CD4-positive, alpha-beta T cell (primary cell): Measurements from ENCODE around the gene LHX8. TPM values are rescaled to one million over a fixed set of nuclear protein-coding genes. Genes with fewer than 3 reads are reported as not detected.

Source experiments
- ATAC-seq: fragments of 200-7000 bp; cut with Tn5 transposase; one replicate; pipeline ENCODE4 v1.10.0; 2022; ENCODE audit warnings: mild to moderate bottlenecking; ENCODE audit not compliant: poor library complexity
- CTCF ChIA-PET: fragments of 350-600 bp; sonication (Branson Sonifier 250); formaldehyde crosslinking; loops from one replicate; lab custom pipeline; 2021; ENCODE audit warnings: antibody characterized with exemption, inconsistent platforms; lab: Charles Lee
- POLR2A ChIA-PET: fragments of 350-600 bp; sonication (Branson Sonifier 250); formaldehyde crosslinking; loops from one replicate; lab custom pipeline; 2021; ENCODE audit warnings: antibody characterized with exemption, inconsistent platforms; lab: Charles Lee
- DNase-seq, 14 experiments: peaks; one replicate each; pipeline ENCODE4 v3.0.0-alpha.2; 2013 to 2020; ENCODE audit warnings: mixed read lengths in 2 of 14
- H3K27ac ChIP-seq, 2 donors: one replicate each; pipeline versions ENCODE4 v1.5.1 to v1.7.0; 2013; ENCODE audit warnings: low read length in 2 of 2, low read depth in 1 of 2, mild to moderate bottlenecking in 1 of 2
- H3K27me3 ChIP-seq, 2 experiments: 1 replicate in 1 of 2; 2 replicates in 1 of 2; pipeline versions ENCODE4 v1.6.1 to v1.7.0; 2013; ENCODE audit warnings: low read length in 2 of 2, control low read depth in 1 of 2, mild to moderate bottlenecking in 1 of 2, moderate library complexity in 1 of 2; ENCODE audit not compliant: insufficient read depth in 2 of 2, control insufficient read depth in 1 of 2
- H3K36me3 ChIP-seq: one replicate; pipeline ENCODE4 v1.6.1; 2013; ENCODE audit warnings: low read length, control low read depth; ENCODE audit not compliant: insufficient read depth
- H3K4me1 ChIP-seq: one replicate; pipeline ENCODE4 v1.6.1; 2013; ENCODE audit warnings: low read length, control low read depth; ENCODE audit not compliant: insufficient read depth
- H3K4me3 ChIP-seq: one replicate; pipeline ENCODE4 v1.5.1; 2013; ENCODE audit warnings: mild to moderate bottlenecking, low read length, moderate library complexity
- H3K9me3 ChIP-seq, 2 experiments: 1 replicate in 1 of 2; 2 replicates in 1 of 2; pipeline versions ENCODE4 v1.6.1 to v1.7.0; 2013; ENCODE audit warnings: low read length in 2 of 2, mild to moderate bottlenecking in 2 of 2, control low read depth in 1 of 2, moderate library complexity in 1 of 2; ENCODE audit not compliant: control insufficient read depth in 1 of 2, insufficient read depth in 1 of 2
- H3K27ac Mint-ChIP-seq: one replicate; pipeline ENCODE4 v1.8.0; 2020; ENCODE audit warnings: mixed read lengths
- H3K27me3 Mint-ChIP-seq: one replicate; pipeline ENCODE4 v1.8.0; 2021; ENCODE audit warnings: mixed read lengths
- H3K36me3 Mint-ChIP-seq: one replicate; pipeline ENCODE4 v1.8.0; 2021; ENCODE audit warnings: low read depth, mixed read lengths
- H3K4me1 Mint-ChIP-seq: one replicate; pipeline ENCODE4 v1.8.0; 2021; ENCODE audit warnings: low read depth, mixed read lengths
- H3K4me3 Mint-ChIP-seq: one replicate; pipeline ENCODE4 v1.8.0; 2020; ENCODE audit warnings: mild to moderate bottlenecking, mixed read lengths
- H3K9me3 Mint-ChIP-seq: one replicate; pipeline ENCODE4 v1.8.0; 2020; ENCODE audit warnings: mixed read lengths
- CTCF ChIP-seq: fragments of 200-600 bp; IDR thresholded peaks from one replicate; pipeline ENCODE4 v1.8.0; 2022; ENCODE audit warnings: antibody characterized with exemption, mild to moderate bottlenecking
- intact Hi-C, 2 experiments: fragments of 100-400 bp; cut with DNase I in 1 of 2; cut with micrococcal nuclease in 1 of 2; formaldehyde crosslinking; loops; one replicate each; pipeline versions ENCODE4 v1.15.1 to v1.9.0; 2023 to 2025; cut with DNase I, micrococcal nuclease
- total RNA-seq, 174 experiments: library from RNA in 2 of 174; stranded (reverse) in 2 of 174; gene quantifications; one replicate each; pipeline ENCODE4 v1.2.3 and lab custom pipeline; 2021 to 2026

LHX8 gene
- total RNA-seq, 2 experiments from 2014 or later = not detected

- CTCF ChIA-PET = no interaction called here
- H3K36me3 Mint-ChIP-seq = no peaks in the 10 kb centered on the region
- intact Hi-C loops = loop anchor here in 1 of 2 experiments (5.0 kb wide), 1 partner anchor 430 kb away; no protein-coding TSS in a partner anchor
- no peaks in the 10 kb centered on the region for H3K9me3 Mint-ChIP-seq
- DNase-seq (no peak), ATAC-seq (no peak)
- Histone ChIP-seq H3K9me3 (no peaks in the 10 kb centered on the region), H3K4me3 (no peak overlapping the region), H3K4me1 (no peaks in the 10 kb centered on the region), H3K36me3 (no peaks in the 10 kb centered on the region), H3K27ac (no peak overlapping the region), H3K27me3 (no peaks in the 10 kb centered on the region)
- H3K4me1 Mint-ChIP-seq = no peaks in the 10 kb centered on the region
- no peak for TF ChIP-seq CTCF
- POLR2A ChIA-PET = no interaction called here
- no peak overlapping the region for H3K4me3 Mint-ChIP-seq
- no peak overlapping the region for H3K27ac Mint-ChIP-seq
- H3K27me3 Mint-ChIP-seq = no peaks in the 10 kb centered on the region
Measured at GRCh38 chr1:75202751-75203150, 68.6 kb downstream of the LHX8 start.

- Mint-ChIP-seq H3K9me3 (no peaks in the 10 kb centered on the region), H3K4me3 (no peak overlapping the region), H3K36me3 (no peaks in the 10 kb centered on the region), H3K4me1 (no peaks in the 10 kb centered on the region), H3K27me3 (no peaks in the 10 kb centered on the region), H3K27ac (no peak overlapping the region)
- POLR2A ChIA-PET = no interaction called here
- DNase-seq (peak in 2 of 14 experiments; percentile 4 to 8), ATAC-seq (no peak)
- intact Hi-C loops = loop anchor here in 1 of 2 experiments (5.0 kb wide), 1 partner anchor 431 kb away; no protein-coding TSS in a partner anchor
- no peak overlapping the region for H3K4me3 ChIP-seq
- H3K9me3 ChIP-seq = no peaks in the 10 kb centered on the region
- no peaks in the 10 kb centered on the region for H3K4me1 ChIP-seq
- H3K36me3 ChIP-seq = no peaks in the 10 kb centered on the region
- no peak overlapping the region for H3K27ac ChIP-seq
- H3K27me3 ChIP-seq = no peaks in the 10 kb centered on the region
- TF ChIP-seq CTCF = no peak
- CTCF ChIA-PET = no interaction called here
Measured at GRCh38 chr1:75203415-75204277, 69.5 kb downstream of the LHX8 start.

GRCh38 chr1:75208862-75209261 is 74.7 kb downstream of the LHX8 start:
- ChIA-PET POLR2A (no interaction called here), CTCF (no interaction called here)
- H3K9me3 Mint-ChIP-seq = no peaks in the 10 kb centered on the region
- H3K36me3 Mint-ChIP-seq = no peaks in the 10 kb centered on the region
- DNase-seq (no peak), ATAC-seq (no peak)
- H3K4me3 ChIP-seq = no peak overlapping the region
- H3K27me3 ChIP-seq = no peaks in the 10 kb centered on the region
- H3K4me1 ChIP-seq = no peaks in the 10 kb centered on the region
- no peaks in the 10 kb centered on the region for H3K9me3 ChIP-seq
- no peak overlapping the region for H3K4me3 Mint-ChIP-seq
- H3K36me3 ChIP-seq = no peaks in the 10 kb centered on the region
- intact Hi-C loops = no loop called here
- no peak overlapping the region for H3K27ac Mint-ChIP-seq
- H3K4me1 Mint-ChIP-seq = no peaks in the 10 kb centered on the region
- no peak overlapping the region for H3K27ac ChIP-seq
- TF ChIP-seq CTCF = no peak
- H3K27me3 Mint-ChIP-seq = no peaks in the 10 kb centered on the region
